H9 (cell line): ENCODE data around the gene LINGO1. TPM values are rescaled to one million over a fixed set of nuclear protein-coding genes. Genes with fewer than 3 reads are reported as not detected.

Experiments
- DNase-seq: peaks from one replicate; pipeline ENCODE4 v3.0.0-alpha.2; 2017
- H2AFZ ChIP-seq: one replicate; pipeline ENCODE4 v1.6.1; 2013; ENCODE audit warnings: mild to moderate bottlenecking, low read length, control low read depth, moderate library complexity
- H2AK5ac ChIP-seq: 2 replicates; pipeline ENCODE4 v1.6.1; 2013; ENCODE audit warnings: low read length, control low read depth, mixed read lengths; ENCODE audit not compliant: insufficient read length
- H2BK120ac ChIP-seq: one replicate; pipeline ENCODE4 v1.6.1; 2013; ENCODE audit warnings: low read depth, mild to moderate bottlenecking, low read length, control low read depth, inconsistent platforms; ENCODE audit not compliant: poor library complexity, severe bottlenecking
- H2BK12ac ChIP-seq: 2 replicates; pipeline ENCODE4 v1.6.1; 2013; ENCODE audit warnings: low read length, control low read depth, mixed read lengths, low read depth; ENCODE audit not compliant: insufficient read length
- H2BK15ac ChIP-seq: 2 replicates; pipeline ENCODE4 v1.6.1; 2013; ENCODE audit warnings: low read depth, low read length, control low read depth
- H2BK20ac ChIP-seq: one replicate; pipeline ENCODE4 v1.6.1; 2013; ENCODE audit warnings: low read depth, mild to moderate bottlenecking, low read length, control low read depth, inconsistent platforms; ENCODE audit not compliant: poor library complexity, severe bottlenecking
- H2BK5ac ChIP-seq: 2 replicates; pipeline ENCODE4 v1.6.1; 2013; ENCODE audit warnings: low read length, control low read depth, mixed read lengths; ENCODE audit not compliant: insufficient read length
- H3K14ac ChIP-seq: 2 replicates; pipeline ENCODE4 v1.6.1; 2013; ENCODE audit warnings: low read length, control low read depth; ENCODE audit not compliant: insufficient read depth
- H3K18ac ChIP-seq: 2 replicates; pipeline ENCODE4 v1.6.1; 2013; ENCODE audit warnings: low read depth, mild to moderate bottlenecking, mixed read lengths, low read length, control low read depth; ENCODE audit not compliant: insufficient read length
- H3K23ac ChIP-seq: 2 replicates; pipeline ENCODE4 v1.6.1; 2013; ENCODE audit warnings: low read length, control low read depth, mixed read lengths, low read depth; ENCODE audit not compliant: insufficient read length
- H3K23me2 ChIP-seq: 2 replicates; pipeline ENCODE4 v1.6.1; 2013; ENCODE audit warnings: low read depth, mild to moderate bottlenecking, mixed read lengths, low read length, control low read depth; ENCODE audit not compliant: insufficient read length, poor library complexity, severe bottlenecking
- H3K27ac ChIP-seq: 2 replicates; pipeline ENCODE4 v1.5.1; 2013; ENCODE audit warnings: low read length, control low read depth, mixed read lengths, low read depth; ENCODE audit not compliant: insufficient read length
- H3K27me3 ChIP-seq: 2 replicates; pipeline ENCODE4 v1.6.1; 2013; ENCODE audit warnings: low read length, control low read depth, inconsistent platforms; ENCODE audit not compliant: insufficient read depth
- H3K4ac ChIP-seq: 2 replicates; pipeline ENCODE4 v1.6.1; 2013; ENCODE audit warnings: low read depth, mild to moderate bottlenecking, control low read depth, inconsistent platforms, low read length, moderate library complexity
- H3K4me1 ChIP-seq: 2 replicates; pipeline ENCODE4 v1.6.1; 2013; ENCODE audit warnings: low read length, control low read depth, inconsistent platforms; ENCODE audit not compliant: insufficient read depth
- H3K4me2 ChIP-seq: 2 replicates; pipeline ENCODE4 v1.6.1; 2013; ENCODE audit warnings: low read length, control low read depth, mixed read lengths; ENCODE audit not compliant: insufficient read length, insufficient read depth
- H3K56ac ChIP-seq: 2 replicates; pipeline ENCODE4 v1.6.1; 2013; ENCODE audit warnings: low read depth, mild to moderate bottlenecking, mixed read lengths, low read length, control low read depth; ENCODE audit not compliant: insufficient read length
- H3K79me1 ChIP-seq: 2 replicates; pipeline ENCODE4 v1.6.1; 2013; ENCODE audit warnings: low read depth, mild to moderate bottlenecking, moderate library complexity, low read length, control low read depth, inconsistent platforms; ENCODE audit not compliant: insufficient read depth, poor library complexity, severe bottlenecking
- H3K79me2 ChIP-seq: 2 replicates; pipeline ENCODE4 v1.6.1; 2013; ENCODE audit warnings: low read length, control low read depth, inconsistent platforms; ENCODE audit not compliant: insufficient read depth
- H3K9ac ChIP-seq: 2 replicates; pipeline ENCODE4 v1.6.1; 2013; ENCODE audit warnings: low read length, control low read depth, mixed read lengths; ENCODE audit not compliant: insufficient read length; ENCODE audit errors: extremely low read depth
- H3K9me3 ChIP-seq: one replicate; pipeline ENCODE4 v1.6.1; 2013; ENCODE audit warnings: low read depth, low read length, inconsistent platforms; ENCODE audit not compliant: control insufficient read depth
- H3T11ph ChIP-seq: one replicate; pipeline ENCODE4 v1.6.1; 2013; ENCODE audit warnings: mild to moderate bottlenecking, low read length, control low read depth, inconsistent platforms
- H4K20me1 ChIP-seq: one replicate; pipeline ENCODE4 v1.6.1; 2013; ENCODE audit not compliant: control insufficient read depth, insufficient read length, insufficient read depth
- H4K5ac ChIP-seq: 2 replicates; pipeline ENCODE4 v1.6.1; 2013; ENCODE audit warnings: low read depth, mild to moderate bottlenecking, mixed read lengths, low read length, control low read depth; ENCODE audit not compliant: insufficient read length
- H4K8ac ChIP-seq: replicated peaks from 2 replicates; pipeline ENCODE4 v1.6.1; 2013; ENCODE audit warnings: low read length, control low read depth, mixed read lengths, low read depth; ENCODE audit not compliant: insufficient read length
- H4K91ac ChIP-seq: 2 replicates; pipeline ENCODE4 v1.6.1; 2013; ENCODE audit warnings: low read depth, mild to moderate bottlenecking, moderate library complexity, mixed read lengths, low read length, control low read depth; ENCODE audit not compliant: insufficient read length
- H3K27ac Mint-ChIP-seq, 3 experiments: 2 replicates in 2 of 3; 3 replicates in 1 of 3; pipeline ENCODE4 v1.8.0; 2020 to 2021; ENCODE audit warnings: mixed read lengths in 3 of 3, mild to moderate bottlenecking in 1 of 3, moderate library complexity in 1 of 3
- H3K27me3 Mint-ChIP-seq: 2 replicates; pipeline ENCODE4 v1.8.0; 2021; ENCODE audit warnings: low read depth, mild to moderate bottlenecking, moderate library complexity, mixed read lengths
- H3K36me3 Mint-ChIP-seq, 3 experiments: 2 replicates in 2 of 3; 3 replicates in 1 of 3; pipeline ENCODE4 v1.8.0; 2020 to 2021; ENCODE audit warnings: low read depth in 3 of 3, mixed read lengths in 3 of 3; ENCODE audit not compliant: insufficient read depth in 1 of 3
- H3K4me1 Mint-ChIP-seq, 2 experiments: 2 replicates each; pipeline ENCODE4 v1.8.0; 2020; ENCODE audit warnings: mixed read lengths in 2 of 2
- H3K4me3 Mint-ChIP-seq, 2 experiments: 2 replicates in 1 of 2; 3 replicates in 1 of 2; pipeline ENCODE4 v1.8.0; 2020 to 2021; ENCODE audit warnings: mild to moderate bottlenecking in 2 of 2, mixed read lengths in 2 of 2, moderate library complexity in 1 of 2
- H3K9me3 Mint-ChIP-seq, 2 experiments: 2 replicates in 1 of 2; 3 replicates in 1 of 2; pipeline ENCODE4 v1.8.0; 2020; ENCODE audit warnings: mild to moderate bottlenecking in 2 of 2, mixed read lengths in 2 of 2, moderate library complexity in 1 of 2
- WGBS: extraction: QIAGEN DNeasy Blood & Tissue Kit; methylation state at CpG from one replicate; pipeline ENCODE4 v1.1.7; 2013; ENCODE audit warnings: missing lambda C conversion rate, low lambda C conversion rate, mixed read lengths; ENCODE audit not compliant: insufficient read length; ENCODE audit errors: extremely low coverage; 5-methylcytosine and 5-hydroxymethylcytosine counted together
- total RNA-seq: library from RNA; stranded (reverse); gene quantifications from 2 replicates; pipeline ENCODE4 v1.2.1, GENCODE V29; 2021
- TF ChIP-seq, protein P1 (sequence below): fragments of 200-600 bp; sonication (generic); conservative IDR thresholded peaks from 3 replicates; pipeline ENCODE4 v1.8.0; 2021; ENCODE audit warnings: antibody characterized with exemption, mild to moderate bottlenecking

LINGO1 gene
- total RNA-seq, 1 experiment from 2014 or later = 41.6 TPM

DNA sequence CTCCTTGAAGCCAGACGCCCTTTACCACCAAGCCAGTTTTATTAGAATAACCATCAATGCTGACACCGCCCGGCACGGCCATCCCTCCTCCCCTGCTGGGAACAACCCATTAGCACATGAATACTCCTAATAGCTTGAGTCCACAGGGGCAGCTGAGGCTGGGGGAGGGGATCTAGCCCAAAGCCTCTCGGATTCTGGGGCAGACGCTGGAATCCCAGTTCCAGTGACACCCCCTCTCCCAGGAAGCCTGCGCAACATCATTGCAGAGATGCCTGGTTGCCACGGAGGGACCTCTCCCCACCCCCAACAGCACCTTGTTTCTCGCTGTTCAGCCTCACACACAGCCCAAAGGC lies 1.2 kb upstream of the LINGO1 start:
- Histone ChIP-seq H3K14ac (0 out of 2 replicates have a peak overlapping the region, but pooled peaks have one; percentile 20), H3T11ph (no peak overlapping the region), H3K23me2 (peaks cover 14% of the 10 kb centered on the region), H3K27me3 (no peaks in the 10 kb centered on the region), H4K91ac (no peak overlapping the region), H3K56ac (no peak overlapping the region), H3K4me2 (peak overlapping the region; percentile 81), H4K20me1 (no peaks in the 10 kb centered on the region), H2BK5ac (no peak overlapping the region), H3K4me1 (peaks cover 10% of the 10 kb centered on the region), H2AFZ (no peak overlapping the region), H2BK20ac (no peak overlapping the region), H2BK120ac (no peak overlapping the region), H4K5ac (no peak overlapping the region), H2AK5ac (no peak overlapping the region), H2BK12ac (no peak overlapping the region), H4K8ac (no peak overlapping the region), H3K9ac (no peak overlapping the region), H3K4ac (no peak overlapping the region), H3K23ac (no peak overlapping the region), H3K79me2 (peaks cover 5% of the 10 kb centered on the region; the same call in 1 of the 2 replicates), H3K9me3 (no peaks in the 10 kb centered on the region), H2BK15ac (no peak overlapping the region), H3K79me1 (no peaks in the 10 kb centered on the region), H3K18ac (peak overlapping the region; percentile 62), H3K27ac (peak overlapping the region; percentile 38)
- H3K9me3 Mint-ChIP-seq = no peaks in the 10 kb centered on the region; a peak in 2 of 5 replicates
- TF ChIP-seq, protein P1, sequence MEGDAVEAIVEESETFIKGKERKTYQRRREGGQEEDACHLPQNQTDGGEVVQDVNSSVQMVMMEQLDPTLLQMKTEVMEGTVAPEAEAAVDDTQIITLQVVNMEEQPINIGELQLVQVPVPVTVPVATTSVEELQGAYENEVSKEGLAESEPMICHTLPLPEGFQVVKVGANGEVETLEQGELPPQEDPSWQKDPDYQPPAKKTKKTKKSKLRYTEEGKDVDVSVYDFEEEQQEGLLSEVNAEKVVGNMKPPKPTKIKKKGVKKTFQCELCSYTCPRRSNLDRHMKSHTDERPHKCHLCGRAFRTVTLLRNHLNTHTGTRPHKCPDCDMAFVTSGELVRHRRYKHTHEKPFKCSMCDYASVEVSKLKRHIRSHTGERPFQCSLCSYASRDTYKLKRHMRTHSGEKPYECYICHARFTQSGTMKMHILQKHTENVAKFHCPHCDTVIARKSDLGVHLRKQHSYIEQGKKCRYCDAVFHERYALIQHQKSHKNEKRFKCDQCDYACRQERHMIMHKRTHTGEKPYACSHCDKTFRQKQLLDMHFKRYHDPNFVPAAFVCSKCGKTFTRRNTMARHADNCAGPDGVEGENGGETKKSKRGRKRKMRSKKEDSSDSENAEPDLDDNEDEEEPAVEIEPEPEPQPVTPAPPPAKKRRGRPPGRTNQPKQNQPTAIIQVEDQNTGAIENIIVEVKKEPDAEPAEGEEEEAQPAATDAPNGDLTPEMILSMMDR = no peak
- DNase-seq = peak; percentile 93
- H3K36me3 Mint-ChIP-seq = peaks cover 0 to 6% (median 0%) of the 10 kb centered on the region in 3 experiments; a peak in 2 of 7 replicates
- peaks cover 36% of the 10 kb centered on the region for H3K27me3 Mint-ChIP-seq
- no CpG with 5 or more reads among the region's 9 CpGs for WGBS
- H3K4me3 Mint-ChIP-seq = peak overlapping the region; percentile 56 to 72
- peaks cover 54 to 57% of the 10 kb centered on the region in 2 experiments for H3K4me1 Mint-ChIP-seq
- peak overlapping the region; percentile 94 to 98 (median 98) for H3K27ac Mint-ChIP-seq
